KOPT-K1 (cell line): ENCODE data around the gene POT1.

Experiments
- H3K27ac ChIP-seq: fragments of 200-600 bp; sonication (generic); 2 replicates; pipeline ENCODE4 v1.5.1; 2016; ENCODE audit warnings: antibody characterized with exemption, mild to moderate bottlenecking, low read depth, low read length; ENCODE audit not compliant: poor library complexity, severe bottlenecking
- H3K36me3 ChIP-seq: fragments of 200-600 bp; sonication (generic); 2 replicates; pipeline ENCODE4 v1.5.1; 2017; ENCODE audit warnings: antibody characterized with exemption, mild to moderate bottlenecking, low read length, moderate library complexity; ENCODE audit not compliant: insufficient read depth
- H3K9me3 ChIP-seq: fragments of 200-600 bp; sonication (generic); 2 replicates; pipeline ENCODE4 v1.5.1; 2017; ENCODE audit warnings: antibody characterized with exemption, low read length, mild to moderate bottlenecking; ENCODE audit not compliant: insufficient read depth, poor library complexity, severe bottlenecking

The POT1 gene

GRCh38 chr7:124930173-124930623 lies 573 bp upstream of the POT1 start:
- Histone ChIP-seq H3K36me3 (peaks cover 18% of the 10 kb centered on the region; the same call in 1 of the 2 replicates), H3K27ac (peak overlapping the region; percentile 67), H3K9me3 (no peaks in the 10 kb centered on the region)

- Histone ChIP-seq H3K9me3 (no peaks in the 10 kb centered on the region), H3K27ac (no peak overlapping the region), H3K36me3 (peaks cover 18% of the 10 kb centered on the region; the same call in 1 of the 2 replicates)
Measured at GRCh38 chr7:124924906-124925305, 4.7 kb downstream of the POT1 start.

- Histone ChIP-seq H3K27ac (no peak overlapping the region), H3K36me3 (peaks cover 16% of the 10 kb centered on the region; the same call in 1 of the 2 replicates), H3K9me3 (no peaks in the 10 kb centered on the region)
Measured at GRCh38 chr7:124922200-124922599, 7.4 kb downstream of the POT1 start.

DNA sequence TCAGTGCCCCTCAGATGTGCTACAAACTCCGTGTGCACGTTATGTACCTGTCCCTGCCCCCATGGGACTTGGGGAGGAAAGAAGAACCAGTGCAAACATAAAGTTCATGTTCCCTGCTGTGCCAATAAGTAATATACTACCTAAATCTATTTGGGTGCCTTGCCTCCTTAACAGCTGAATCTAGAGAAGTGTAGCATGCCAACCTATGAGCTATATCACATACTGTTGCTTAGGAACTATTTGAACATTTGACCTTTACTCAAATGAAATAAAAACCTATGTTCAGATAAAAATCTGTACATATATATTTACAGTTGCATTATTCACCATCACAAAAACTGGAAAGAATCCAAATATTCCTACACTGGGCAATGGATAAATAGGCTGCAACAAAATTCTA lies 9.8 kb downstream of the POT1 start:
- Histone ChIP-seq H3K27ac (no peak overlapping the region), H3K36me3 (peaks cover 8% of the 10 kb centered on the region; the same call in 1 of the 2 replicates), H3K9me3 (no peaks in the 10 kb centered on the region)

GRCh38 chr7:124918662-124919061 lies 11.0 kb downstream of the POT1 start:
- Histone ChIP-seq H3K9me3 (no peaks in the 10 kb centered on the region), H3K36me3 (peaks cover 16% of the 10 kb centered on the region), H3K27ac (no peak overlapping the region)

DNA sequence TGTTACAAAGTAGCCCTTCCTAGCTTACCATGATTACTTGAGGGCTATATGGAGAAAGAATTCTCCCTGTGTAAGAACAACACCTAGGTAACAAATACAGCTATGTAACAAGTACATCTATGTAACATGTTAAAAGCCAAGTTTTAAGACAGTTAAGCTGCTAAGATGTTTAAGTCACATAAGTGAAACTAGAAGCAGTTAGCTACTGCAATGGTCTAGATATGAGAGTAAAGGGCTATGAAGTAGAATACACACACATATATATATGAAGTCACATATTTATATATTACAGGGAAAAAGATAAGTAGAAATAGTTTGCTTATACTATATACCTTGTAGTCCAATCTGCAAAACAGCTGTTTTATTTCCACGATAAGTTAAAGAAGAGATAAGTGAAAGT lies 14.4 kb downstream of the POT1 start:
- Histone ChIP-seq H3K27ac (no peak overlapping the region), H3K9me3 (no peaks in the 10 kb centered on the region), H3K36me3 (peaks cover 33% of the 10 kb centered on the region)

- Histone ChIP-seq H3K36me3 (peaks cover 37% of the 10 kb centered on the region), H3K9me3 (no peaks in the 10 kb centered on the region), H3K27ac (no peak overlapping the region)
Measured at GRCh38 chr7:124914298-124914697, 15.3 kb downstream of the POT1 start.

GRCh38 chr7:124912972-124913371 lies 16.7 kb downstream of the POT1 start:
- no peak overlapping the region for H3K27ac ChIP-seq
- no peaks in the 10 kb centered on the region for H3K9me3 ChIP-seq
- peaks cover 33% of the 10 kb centered on the region for H3K36me3 ChIP-seq

DNA sequence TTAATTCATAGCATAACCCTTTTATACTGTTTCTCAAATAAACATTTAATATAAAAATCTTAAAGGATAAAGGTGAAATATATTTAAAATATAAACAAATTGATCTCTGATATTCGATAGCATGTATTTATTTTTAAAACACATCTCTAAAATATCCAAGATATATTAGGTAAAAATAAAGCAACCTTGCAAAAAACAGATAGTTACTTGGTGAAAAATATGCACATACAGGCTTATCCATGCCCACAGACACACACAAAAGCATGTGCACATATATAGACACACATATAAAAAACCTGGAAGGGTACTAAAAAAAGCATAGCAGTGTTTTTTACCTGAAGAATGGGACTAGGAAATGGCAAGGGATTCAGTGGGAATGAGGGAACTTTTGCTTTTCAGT lies 19.8 kb downstream of the POT1 start:
- Histone ChIP-seq H3K36me3 (peaks cover 28% of the 10 kb centered on the region), H3K27ac (no peak overlapping the region), H3K9me3 (no peaks in the 10 kb centered on the region)

GRCh38 chr7:124908259-124908658 lies 21.4 kb downstream of the POT1 start:
- Histone ChIP-seq H3K27ac (no peak overlapping the region), H3K9me3 (no peaks in the 10 kb centered on the region), H3K36me3 (peaks cover 17% of the 10 kb centered on the region)

GRCh38 chr7:124907490-124907889 lies 22.1 kb downstream of the POT1 start:
- Histone ChIP-seq H3K36me3 (peaks cover 9% of the 10 kb centered on the region), H3K9me3 (no peaks in the 10 kb centered on the region), H3K27ac (no peak overlapping the region)

GRCh38 chr7:124898531-124898930 lies 31.1 kb downstream of the POT1 start:
- H3K36me3 ChIP-seq, result peaks cover 17% of the 10 kb centered on the region
- H3K9me3 ChIP-seq, result no peaks in the 10 kb centered on the region
- no peak overlapping the region for H3K27ac ChIP-seq

DNA sequence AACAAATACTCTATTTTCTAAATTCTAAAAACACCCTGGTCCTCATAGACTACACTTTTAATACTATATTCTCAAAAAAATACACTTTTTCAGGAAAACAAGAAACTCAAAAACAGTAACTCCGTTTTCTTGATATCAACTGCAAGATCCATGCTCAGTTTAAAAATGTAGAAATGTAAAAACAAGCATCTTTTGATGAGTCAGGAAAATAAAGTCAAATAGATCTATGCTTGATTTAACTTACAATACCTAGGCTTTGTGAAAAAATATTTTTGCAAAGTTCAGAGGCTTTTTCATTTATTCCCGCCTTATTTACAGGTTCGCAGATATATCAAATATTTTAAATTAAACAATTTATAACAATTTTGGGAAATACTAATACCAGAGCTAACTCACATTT lies 33.6 kb downstream of the POT1 start:
- Histone ChIP-seq H3K27ac (no peak overlapping the region), H3K36me3 (peaks cover 37% of the 10 kb centered on the region), H3K9me3 (no peaks in the 10 kb centered on the region)

DNA sequence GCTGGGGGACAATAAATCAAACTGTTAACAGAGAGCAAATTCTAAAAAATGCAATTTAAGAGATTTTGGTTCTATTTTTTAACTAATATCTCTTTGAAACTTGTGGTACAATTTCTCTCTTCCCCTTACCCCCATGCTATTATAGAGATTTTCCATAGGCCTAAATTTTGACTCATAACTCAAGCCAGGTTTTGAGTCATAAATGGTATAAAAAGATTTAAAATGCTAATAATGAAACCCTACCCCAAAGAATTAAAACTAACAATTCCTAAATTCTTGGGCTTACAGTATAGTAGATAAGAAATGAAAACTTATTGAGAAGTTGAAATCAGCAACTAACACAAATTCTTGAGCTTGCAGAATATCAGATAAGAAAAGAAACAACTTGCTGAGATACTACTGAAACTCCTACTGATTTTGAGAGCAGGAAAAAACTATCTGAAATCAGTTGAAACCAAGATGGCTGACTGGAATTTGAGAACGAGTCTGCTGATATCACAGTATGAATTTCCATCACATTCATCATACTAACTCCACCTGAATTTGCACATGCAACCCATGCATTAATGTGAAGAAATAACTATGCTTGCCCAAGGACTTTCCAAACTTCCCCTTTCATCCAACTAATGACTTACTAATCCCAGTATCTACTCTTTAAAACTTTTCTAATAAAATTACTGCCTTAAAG lies 36.3 kb downstream of the POT1 start:
- Histone ChIP-seq H3K27ac (no peak overlapping the region), H3K9me3 (no peaks in the 10 kb centered on the region), H3K36me3 (peaks cover 55% of the 10 kb centered on the region)

- Histone ChIP-seq H3K27ac (no peak overlapping the region), H3K36me3 (peaks cover 36% of the 10 kb centered on the region), H3K9me3 (no peaks in the 10 kb centered on the region)
Measured at GRCh38 chr7:124887247-124887646, 42.4 kb downstream of the POT1 start.

DNA sequence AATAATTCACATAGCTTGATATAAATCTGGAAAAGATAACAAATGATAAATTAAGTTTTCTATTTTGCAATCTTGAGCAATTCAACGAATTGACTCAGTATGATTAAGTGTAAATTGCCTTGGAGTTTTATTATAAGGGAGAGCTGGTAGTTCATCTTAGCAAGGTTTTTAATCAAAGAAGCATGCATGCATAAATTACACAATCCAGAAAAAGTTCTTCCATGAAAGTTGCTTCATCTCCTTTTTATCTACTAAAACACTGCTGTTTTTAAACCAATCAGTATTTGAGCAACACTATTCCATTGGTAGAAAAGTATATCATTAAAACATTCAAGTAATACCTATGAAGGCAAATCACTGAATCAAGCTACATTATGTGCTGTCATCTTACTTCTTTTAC lies 47.6 kb downstream of the POT1 start:
- Histone ChIP-seq H3K9me3 (no peaks in the 10 kb centered on the region), H3K27ac (no peak overlapping the region)

More for the DNA sequence above, 47.6 kb downstream of the POT1 start:
- no peaks in the 10 kb centered on the region for H3K36me3 ChIP-seq
